Loucy (cell line): ENCODE data around the gene ADIPOR2.

Source experiments
- H2AFZ ChIP-seq: fragments of 200-600 bp; sonication (generic); 2 replicates; pipeline ENCODE4 v1.6.0; 2016; ENCODE audit warnings: antibody characterized with exemption, mild to moderate bottlenecking, low read length, moderate library complexity
- H3F3A ChIP-seq: fragments of 200-600 bp; 2 replicates; pipeline ENCODE4 v1.6.0; 2016; ENCODE audit warnings: antibody characterized with exemption, low read depth, mild to moderate bottlenecking
- H3K27me3 ChIP-seq: fragments of 200-600 bp; sonication (generic); 2 replicates; pipeline ENCODE4 v1.6.1; 2014; ENCODE audit warnings: low read length, mild to moderate bottlenecking; ENCODE audit not compliant: insufficient read depth, poor library complexity, severe bottlenecking
- H3K36me3 ChIP-seq: fragments of 200-600 bp; sonication (generic); 2 replicates; pipeline ENCODE4 v1.6.1; 2016; ENCODE audit warnings: low read length; ENCODE audit not compliant: insufficient read depth
- H3K4me1 ChIP-seq: fragments of 200-600 bp; sonication (generic); 2 replicates; pipeline ENCODE4 v1.5.1; 2014; ENCODE audit warnings: low read length, mild to moderate bottlenecking; ENCODE audit not compliant: insufficient read depth, poor library complexity, severe bottlenecking
- H3K4me2 ChIP-seq: fragments of 200-600 bp; sonication (generic); 2 replicates; pipeline ENCODE4 v1.6.0; 2014; ENCODE audit warnings: antibody characterized with exemption, low read length, low read depth, mild to moderate bottlenecking; ENCODE audit not compliant: poor library complexity, severe bottlenecking
- H3K4me3 ChIP-seq: fragments of 200-600 bp; sonication (generic); 2 replicates; pipeline ENCODE4 v1.5.1; 2014; ENCODE audit warnings: low read length, mild to moderate bottlenecking, mixed read lengths; ENCODE audit not compliant: poor library complexity, severe bottlenecking
- H3K79me2 ChIP-seq: fragments of 200-600 bp; sonication (generic); 2 replicates; pipeline ENCODE4 v1.6.1; 2014; ENCODE audit warnings: low read length; ENCODE audit not compliant: insufficient read depth
- H3K9ac ChIP-seq: fragments of 200-600 bp; sonication (generic); 2 replicates; pipeline ENCODE4 v1.6.0; 2014; ENCODE audit warnings: mild to moderate bottlenecking, low read depth, low read length, moderate library complexity; ENCODE audit not compliant: poor library complexity, severe bottlenecking
- H3K9me2 ChIP-seq: fragments of 200-600 bp; sonication (generic); replicated peaks from 2 replicates; pipeline ENCODE4 v1.6.1; 2016; ENCODE audit warnings: low read depth, low read length, mixed read lengths
- H3K9me3 ChIP-seq: fragments of 200-600 bp; sonication (generic); 2 replicates; pipeline ENCODE4 v1.6.1; 2014; ENCODE audit warnings: mild to moderate bottlenecking, antibody characterized with exemption, low read length, low read depth; ENCODE audit not compliant: insufficient read depth
- H4K20me1 ChIP-seq: fragments of 200-600 bp; sonication (generic); 2 replicates; pipeline ENCODE4 v1.6.0; 2014; ENCODE audit warnings: antibody characterized with exemption, low read length, mild to moderate bottlenecking; ENCODE audit not compliant: insufficient read depth, poor library complexity, severe bottlenecking
- EZH2phosphoT487 ChIP-seq: fragments of 200-600 bp; IDR thresholded peaks from 2 replicates; pipeline ENCODE4 v1.6.1; 2018; ENCODE audit warnings: antibody characterized with exemption, mild to moderate bottlenecking, moderate library complexity, borderline replicate concordance
- TF ChIP-seq, protein P1 (sequence below): fragments of 200-600 bp; sonication (generic); conservative IDR thresholded peaks from 2 replicates; pipeline ENCODE4 v1.5.1; 2014; ENCODE audit warnings: mild to moderate bottlenecking, antibody characterized with exemption, low read length

ADIPOR2 gene

GRCh38 chr12:1646569-1647284 lies 44.1 kb upstream of the ADIPOR2 start:
- peak overlapping the region; percentile 72 for H2AFZ ChIP-seq
- H3K9me3 ChIP-seq: no peaks in the 10 kb centered on the region
- H3K9ac ChIP-seq: peak overlapping the region; percentile 41
- peak overlapping the region; percentile 45 for H3K4me3 ChIP-seq
- no peaks in the 10 kb centered on the region for H3K9me2 ChIP-seq
- H4K20me1 ChIP-seq: no peaks in the 10 kb centered on the region
- H3K4me1 ChIP-seq: peaks cover 27% of the 10 kb centered on the region
- H3K4me2 ChIP-seq: peak overlapping the region; percentile 47
- H3K79me2 ChIP-seq: no peaks in the 10 kb centered on the region
- H3K36me3 ChIP-seq: no peaks in the 10 kb centered on the region
- H3F3A ChIP-seq: no peaks in the 10 kb centered on the region
- no peak for TF ChIP-seq EZH2phosphoT487
- TF ChIP-seq, protein P1, sequence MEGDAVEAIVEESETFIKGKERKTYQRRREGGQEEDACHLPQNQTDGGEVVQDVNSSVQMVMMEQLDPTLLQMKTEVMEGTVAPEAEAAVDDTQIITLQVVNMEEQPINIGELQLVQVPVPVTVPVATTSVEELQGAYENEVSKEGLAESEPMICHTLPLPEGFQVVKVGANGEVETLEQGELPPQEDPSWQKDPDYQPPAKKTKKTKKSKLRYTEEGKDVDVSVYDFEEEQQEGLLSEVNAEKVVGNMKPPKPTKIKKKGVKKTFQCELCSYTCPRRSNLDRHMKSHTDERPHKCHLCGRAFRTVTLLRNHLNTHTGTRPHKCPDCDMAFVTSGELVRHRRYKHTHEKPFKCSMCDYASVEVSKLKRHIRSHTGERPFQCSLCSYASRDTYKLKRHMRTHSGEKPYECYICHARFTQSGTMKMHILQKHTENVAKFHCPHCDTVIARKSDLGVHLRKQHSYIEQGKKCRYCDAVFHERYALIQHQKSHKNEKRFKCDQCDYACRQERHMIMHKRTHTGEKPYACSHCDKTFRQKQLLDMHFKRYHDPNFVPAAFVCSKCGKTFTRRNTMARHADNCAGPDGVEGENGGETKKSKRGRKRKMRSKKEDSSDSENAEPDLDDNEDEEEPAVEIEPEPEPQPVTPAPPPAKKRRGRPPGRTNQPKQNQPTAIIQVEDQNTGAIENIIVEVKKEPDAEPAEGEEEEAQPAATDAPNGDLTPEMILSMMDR: no peak
- no peaks in the 10 kb centered on the region for H3K27me3 ChIP-seq

GRCh38 chr12:1647285-1647669 lies 43.6 kb upstream of the ADIPOR2 start:
- Histone ChIP-seq H3K9me3 (no peaks in the 10 kb centered on the region), H3K9ac (peak overlapping the region; percentile 41), H3K4me3 (peak overlapping the region; percentile 45), H3F3A (no peaks in the 10 kb centered on the region), H4K20me1 (no peaks in the 10 kb centered on the region), H3K79me2 (no peaks in the 10 kb centered on the region), H3K4me2 (peak overlapping the region; percentile 47), H3K9me2 (no peaks in the 10 kb centered on the region), H2AFZ (peak overlapping the region; percentile 72), H3K27me3 (no peaks in the 10 kb centered on the region), H3K36me3 (no peaks in the 10 kb centered on the region), H3K4me1 (peaks cover 27% of the 10 kb centered on the region)
- no peak for TF ChIP-seq EZH2phosphoT487
- TF ChIP-seq, protein P1: no peak

DNA sequence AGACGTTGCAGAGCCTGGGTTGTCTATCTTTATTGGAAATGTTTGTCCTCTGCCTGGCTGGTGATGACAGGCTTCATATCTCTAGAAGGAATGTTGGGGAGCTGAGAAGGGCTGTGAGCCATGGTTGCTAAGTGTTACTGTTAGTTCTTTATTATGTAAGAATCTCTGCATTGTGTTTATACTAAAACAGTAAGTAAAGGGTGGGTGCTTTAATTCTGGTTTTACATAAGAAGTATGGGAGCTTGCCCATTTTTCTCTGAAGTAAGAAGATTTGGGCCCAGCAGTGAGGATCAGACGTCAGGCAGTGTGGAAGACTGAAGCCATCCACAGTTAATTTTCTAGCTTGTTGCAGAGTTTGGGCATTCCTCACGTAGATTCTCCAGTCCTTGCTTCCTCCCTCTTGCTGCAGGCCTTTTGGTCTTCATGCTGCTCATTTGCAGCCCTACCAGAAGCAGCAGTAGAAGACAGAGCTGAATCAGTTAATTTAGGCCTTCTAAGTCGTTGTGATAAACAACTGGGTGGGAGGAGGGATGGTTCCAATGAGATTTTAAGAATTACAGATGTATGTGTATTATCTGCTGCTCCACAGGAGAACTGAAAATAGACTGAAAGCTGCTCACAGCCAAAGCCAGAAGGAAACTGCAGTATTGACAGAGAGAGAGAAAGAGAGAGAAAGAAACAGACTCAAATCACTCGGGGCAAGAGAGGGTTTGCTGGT lies 40.5 kb upstream of the ADIPOR2 start:
- Histone ChIP-seq H3K9ac (no peak overlapping the region), H3K4me3 (no peak overlapping the region)

More for the DNA sequence above, 40.5 kb upstream of the ADIPOR2 start:
- Histone ChIP-seq H4K20me1 (no peaks in the 10 kb centered on the region), H3K27me3 (no peaks in the 10 kb centered on the region), H3F3A (no peaks in the 10 kb centered on the region), H3K4me2 (no peak overlapping the region), H3K79me2 (no peaks in the 10 kb centered on the region), H2AFZ (no peak overlapping the region), H3K9me3 (no peaks in the 10 kb centered on the region), H3K36me3 (no peaks in the 10 kb centered on the region), H3K9me2 (no peaks in the 10 kb centered on the region), H3K4me1 (peaks cover 27% of the 10 kb centered on the region)
- TF ChIP-seq, protein P1: no peak
- no peak for TF ChIP-seq EZH2phosphoT487
